Common myeloid progenitor, CD34-positive (primary cell): ENCODE data around the gene HSDL1.

Experiments used
- CTCF ChIA-PET: fragments of 350-600 bp; sonication (Branson Sonifier 250); formaldehyde crosslinking; loops from one replicate; lab custom pipeline; 2021; ENCODE audit warnings: antibody characterized with exemption; lab: Charles Lee
- POLR2A ChIA-PET: fragments of 350-600 bp; sonication (Branson Sonifier 250); formaldehyde crosslinking; loops from one replicate; lab custom pipeline; 2021; ENCODE audit warnings: antibody characterized with exemption; lab: Charles Lee
- DNase-seq, 3 donors: peaks; one replicate each; pipeline versions ENCODE4 v3.0.0 to v3.0.0-alpha.2; 2013
- H3K27ac ChIP-seq, 2 experiments: 1 replicate in 1 of 2; 2 replicates in 1 of 2; pipeline ENCODE4 v1.7.0; 2013; ENCODE audit warnings: inconsistent platforms in 2 of 2, low read length in 2 of 2, mild to moderate bottlenecking in 2 of 2, low read depth in 1 of 2, moderate library complexity in 1 of 2; ENCODE audit not compliant: severe bottlenecking in 2 of 2, insufficient read depth in 1 of 2, poor library complexity in 1 of 2
- H3K27me3 ChIP-seq, 5 experiments: replicated peaks in 2 of 5; 1 replicate in 3 of 5; 2 replicates in 2 of 5; pipeline versions ENCODE4 v1.6.1 to v1.7.0; 2013; ENCODE audit warnings: low read length in 4 of 5, mild to moderate bottlenecking in 2 of 5, moderate library complexity in 2 of 5, inconsistent platforms in 1 of 5; ENCODE audit not compliant: insufficient read depth in 5 of 5, control insufficient read depth in 4 of 5
- H3K36me3 ChIP-seq, 4 experiments: 1 replicate in 2 of 4; 2 replicates in 2 of 4; pipeline versions ENCODE4 v1.6.1 to v1.7.0; 2013; ENCODE audit warnings: low read length in 3 of 4, control low read depth in 1 of 4, mild to moderate bottlenecking in 1 of 4; ENCODE audit not compliant: control insufficient read depth in 4 of 4, insufficient read depth in 4 of 4
- H3K4me1 ChIP-seq, 4 experiments: 1 replicate in 3 of 4; 2 replicates in 1 of 4; pipeline versions ENCODE4 v1.6.1 to v1.7.1; 2013; ENCODE audit warnings: low read length in 3 of 4, mild to moderate bottlenecking in 3 of 4, control low read depth in 1 of 4, inconsistent platforms in 1 of 4, moderate library complexity in 1 of 4; ENCODE audit not compliant: control insufficient read depth in 4 of 4, insufficient read depth in 4 of 4; ENCODE audit errors: control extremely low read depth in 1 of 4
- H3K4me3 ChIP-seq, 7 experiments: 1 replicate in 4 of 7; 2 replicates in 3 of 7; pipeline versions ENCODE4 v1.5.1 to v1.7.0; 2013; ENCODE audit warnings: mild to moderate bottlenecking in 7 of 7, low read length in 6 of 7, moderate library complexity in 6 of 7, inconsistent platforms in 2 of 7, low read depth in 2 of 7, control low read depth in 1 of 7; ENCODE audit not compliant: insufficient read depth in 4 of 7, control insufficient read depth in 1 of 7; ENCODE audit errors: extremely low read depth in 1 of 7
- H3K9me3 ChIP-seq, 5 experiments: 1 replicate in 4 of 5; 2 replicates in 1 of 5; pipeline versions ENCODE4 v1.6.1 to v1.7.1; 2013; ENCODE audit warnings: low read length in 4 of 5, mild to moderate bottlenecking in 2 of 5, inconsistent platforms in 1 of 5, low read depth in 1 of 5, moderate library complexity in 1 of 5; ENCODE audit not compliant: control insufficient read depth in 4 of 5, insufficient read depth in 2 of 5; ENCODE audit errors: control extremely low read depth in 1 of 5
- WGBS: methylation state at CpG from one replicate; pipeline ENCODE4 v1.1.5; 2013; ENCODE audit not compliant: insufficient coverage; 5-methylcytosine and 5-hydroxymethylcytosine counted together

HSDL1 gene

DNA sequence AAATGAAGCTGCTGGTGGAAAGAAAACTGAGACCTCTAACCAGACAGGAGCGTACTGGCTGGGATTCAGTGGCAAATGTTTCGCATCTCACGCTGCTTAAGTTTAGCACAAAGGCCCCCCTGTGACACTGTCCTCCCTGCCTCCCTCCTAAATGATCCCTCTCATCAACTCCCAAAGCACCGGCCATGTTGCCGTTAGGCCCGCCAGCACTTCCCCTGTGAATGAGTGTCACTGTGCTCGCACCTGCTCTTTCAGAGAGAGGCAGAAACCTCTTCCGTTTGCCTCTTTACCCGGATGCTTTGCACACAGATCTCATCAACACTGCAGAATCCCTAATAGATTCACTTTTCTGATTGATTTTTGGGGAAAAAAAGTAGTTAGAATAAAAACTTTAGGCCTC is 54.8 kb downstream of the HSDL1 start:
- WGBS = 100% methylated on average over 6 of the region's 9 CpGs
- POLR2A ChIA-PET = no interaction called here
- DNase-seq = no peak
- no peak overlapping the region for H3K27ac ChIP-seq
- peaks cover 0 to 37% (median 7%) of the 10 kb centered on the region in 5 experiments for H3K27me3 ChIP-seq
- no peaks in the 10 kb centered on the region for H3K9me3 ChIP-seq
- CTCF ChIA-PET = interaction anchor here (0.9 to 2.1 kb wide), 3 partner anchors 17 to 97 kb away, joined by 3 to 8 read pairs (median 5); partner anchors contain the start of genes MBTPS1 and TAF1C
- H3K4me1 ChIP-seq = peaks cover 20 to 42% (median 35%) of the 10 kb centered on the region in 4 experiments
- no peak overlapping the region for H3K4me3 ChIP-seq
- peaks cover 19 to 78% (median 58%) of the 10 kb centered on the region in 4 experiments for H3K36me3 ChIP-seq

DNA sequence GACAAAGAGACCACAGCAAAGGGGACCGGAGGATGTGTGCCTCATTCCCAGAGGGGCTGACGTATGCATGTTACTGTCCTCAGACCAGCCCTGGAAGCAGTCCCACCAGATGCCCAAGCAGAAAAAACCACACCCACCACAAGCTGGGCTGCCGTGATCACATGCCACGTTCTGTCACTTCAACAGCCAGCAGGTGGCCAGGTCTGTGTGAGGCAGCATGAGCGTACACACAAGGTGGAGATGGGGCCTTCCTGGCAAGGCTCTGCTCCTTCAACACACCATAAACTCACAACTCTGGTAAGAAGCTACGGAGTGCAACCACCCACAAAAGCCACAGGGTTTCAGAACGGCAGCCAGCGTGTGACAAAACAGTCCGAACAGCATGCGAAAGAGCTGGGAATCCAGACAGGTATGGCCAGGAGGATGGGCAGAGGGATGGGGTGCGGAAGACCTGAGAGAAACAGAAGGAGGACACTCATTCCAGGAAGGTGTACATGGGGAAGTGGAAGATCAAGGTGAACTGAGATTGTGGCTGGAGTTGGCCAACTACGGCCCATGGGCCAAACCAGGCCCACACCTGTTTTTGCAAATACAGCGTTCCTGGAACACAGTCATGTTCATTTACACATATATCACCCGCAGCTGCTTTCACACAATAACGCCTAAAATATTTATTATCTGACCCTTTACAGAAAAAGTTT is 56.1 kb downstream of the HSDL1 start:
- H3K9me3 ChIP-seq = no peaks in the 10 kb centered on the region
- 69% methylated on average over 9 of the region's 15 CpGs for WGBS
- peaks cover 18 to 73% (median 51%) of the 10 kb centered on the region in 4 experiments for H3K36me3 ChIP-seq
- ChIA-PET CTCF (interaction anchor here (0.7 to 2.1 kb wide), 12 partner anchors 17 to 395 kb away, joined by 3 to 8 read pairs (median 4); partner anchors contain the start of genes HSBP1, MBTPS1 and TAF1C), POLR2A (interaction anchor here (0.5 kb wide), 1 partner anchor 150 kb away, joined by 3 read pairs; no protein-coding TSS in a partner anchor)
- H3K27me3 ChIP-seq = peaks cover 0 to 30% (median 7%) of the 10 kb centered on the region in 5 experiments
- peak; percentile 55 to 77 (median 72) for DNase-seq
- no peak overlapping the region for H3K27ac ChIP-seq
- H3K4me1 ChIP-seq = peaks cover 20 to 49% (median 43%) of the 10 kb centered on the region in 4 experiments
- no peak overlapping the region for H3K4me3 ChIP-seq

DNA sequence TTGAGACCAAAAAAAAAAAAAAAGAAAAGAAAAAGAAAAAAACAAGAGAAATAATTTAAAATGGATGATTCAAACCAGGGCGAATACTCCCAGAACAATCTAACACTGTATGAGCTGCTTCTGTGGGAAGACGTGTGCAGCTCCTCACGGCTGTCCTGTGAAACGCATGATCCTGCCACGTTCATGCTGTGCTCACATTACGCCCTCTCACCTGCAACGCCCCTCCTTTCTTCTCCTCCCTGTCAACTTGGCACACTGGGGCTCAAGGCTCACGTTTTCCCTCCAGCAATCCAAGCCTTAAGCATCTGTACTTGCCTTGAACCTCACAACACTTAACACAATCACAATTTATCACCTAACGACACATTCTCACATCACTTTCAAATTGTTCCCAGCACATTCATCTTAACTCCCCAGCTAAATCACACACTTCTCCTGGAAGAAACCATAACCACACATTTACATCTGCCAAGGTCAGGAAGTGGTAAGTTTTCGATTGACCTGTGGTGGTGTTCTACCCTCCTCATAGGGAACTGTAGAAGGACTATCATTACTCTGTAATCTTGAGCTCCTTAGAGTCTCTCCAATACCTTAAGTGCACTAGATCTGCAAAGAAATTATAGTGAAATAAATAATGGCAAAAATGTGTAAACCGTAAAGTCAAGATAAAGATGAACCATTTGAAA is 57.4 kb downstream of the HSDL1 start:
- 42% methylated on average over 6 of the region's 11 CpGs for WGBS
- Histone ChIP-seq H3K9me3 (no peaks in the 10 kb centered on the region), H3K27ac (no peak overlapping the region), H3K27me3 (peaks cover 0 to 25% (median 7%) of the 10 kb centered on the region in 5 experiments), H3K4me1 (peaks cover 20 to 49% (median 43%) of the 10 kb centered on the region in 4 experiments), H3K4me3 (peak overlapping the region in 3 of 7 experiments; percentile 7 to 19 (median 19)), H3K36me3 (peaks cover 16 to 71% (median 46%) of the 10 kb centered on the region in 4 experiments)
- DNase-seq = peak; percentile 37 to 45 (median 42)
- POLR2A ChIA-PET = no interaction called here
- CTCF ChIA-PET = interaction anchor here (0.7 to 3.2 kb wide), 17 partner anchors 9 to 396 kb away, joined by 3 to 9 read pairs (median 4); partner anchors contain the start of gene TAF1C

DNA sequence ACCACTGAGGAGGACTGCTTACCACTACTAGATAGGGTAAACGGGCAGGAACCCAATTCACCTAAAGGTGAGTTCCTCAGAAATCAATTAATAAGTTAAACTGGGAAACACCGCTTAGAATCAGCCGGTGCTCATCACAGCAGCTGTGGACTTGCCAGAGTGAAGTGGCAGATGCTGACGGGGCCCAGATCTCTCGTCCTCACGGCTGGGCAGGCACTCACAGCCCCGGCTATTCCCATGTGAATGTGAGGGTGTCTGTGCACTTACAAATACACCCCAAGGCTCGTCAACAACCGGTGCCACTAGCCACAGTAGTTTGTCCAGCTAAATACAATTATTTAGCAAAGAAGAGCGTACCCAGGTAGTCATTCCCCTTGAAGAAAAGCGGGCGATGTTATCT is 58.0 kb downstream of the HSDL1 start:
- no peak for DNase-seq
- Histone ChIP-seq H3K4me1 (peaks cover 20 to 49% (median 43%) of the 10 kb centered on the region in 4 experiments), H3K4me3 (peak overlapping the region in 1 of 7 experiments; percentile 1), H3K27ac (no peak overlapping the region), H3K27me3 (peaks cover 0 to 25% (median 7%) of the 10 kb centered on the region in 5 experiments), H3K9me3 (no peaks in the 10 kb centered on the region), H3K36me3 (peaks cover 14 to 71% (median 49%) of the 10 kb centered on the region in 4 experiments)
- 89% methylated on average over 6 of the region's 12 CpGs for WGBS
- CTCF ChIA-PET = interaction anchor here (0.7 to 3.2 kb wide), 11 partner anchors 10 to 133 kb away, joined by 3 to 12 read pairs (median 4); partner anchors contain the start of gene TAF1C
- POLR2A ChIA-PET = no interaction called here

DNA sequence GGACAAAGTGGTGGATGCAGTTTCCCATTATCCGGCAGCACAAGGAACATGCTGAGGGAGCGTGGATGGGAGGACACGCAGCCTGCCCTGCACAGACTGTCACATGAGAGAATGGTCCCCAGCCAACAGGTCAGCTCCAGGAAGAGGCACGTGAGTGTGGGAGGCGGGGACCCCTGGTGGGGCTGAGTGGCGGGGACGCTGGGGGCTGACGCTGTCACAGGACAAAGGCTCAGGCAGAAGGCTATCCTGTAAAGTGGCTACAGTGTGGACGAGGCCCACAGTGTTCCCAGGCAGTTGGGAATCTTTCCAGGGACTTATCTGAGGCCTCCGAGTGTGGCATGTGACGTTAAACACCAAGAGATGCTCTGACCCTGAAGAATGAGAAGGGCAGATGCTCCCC is 58.6 kb downstream of the HSDL1 start:
- POLR2A ChIA-PET = no interaction called here
- H3K4me3 ChIP-seq = peak overlapping the region in 5 of 7 experiments; percentile 16 to 65 (median 39)

DNA sequence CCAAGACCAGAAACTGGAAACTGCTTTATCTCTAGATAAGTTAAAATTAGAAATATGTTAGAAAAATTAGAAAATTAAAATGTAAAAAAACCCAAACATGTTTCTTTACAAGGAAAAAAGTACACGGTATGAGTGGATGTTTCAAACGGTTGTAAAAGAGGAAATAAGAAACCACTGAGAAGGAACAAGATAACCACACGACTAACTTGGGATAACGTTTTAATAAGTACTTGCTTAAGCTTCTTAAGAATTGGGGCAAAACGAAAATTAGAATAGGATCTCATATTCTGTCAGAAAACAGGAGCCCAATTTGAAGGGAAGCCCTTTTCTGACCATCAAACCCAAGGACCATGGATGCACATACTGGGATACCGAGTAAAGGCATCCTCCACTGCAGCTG is 59.2 kb downstream of the HSDL1 start:
- 4% methylated on average over 4 of the region's 6 CpGs for WGBS
- no peak overlapping the region for H3K27ac ChIP-seq
- CTCF ChIA-PET = interaction anchor here (1.0 to 3.2 kb wide), 9 partner anchors 8 to 132 kb away, joined by 3 to 12 read pairs (median 4); partner anchors contain the start of genes HSDL1 and OSGIN1

More for the DNA sequence above, 58.6 kb downstream of the HSDL1 start:
- CTCF ChIA-PET = interaction anchor here (0.7 to 3.2 kb wide), 9 partner anchors 8 to 132 kb away, joined by 3 to 12 read pairs (median 4); no protein-coding TSS in a partner anchor
- no peaks in the 10 kb centered on the region for H3K9me3 ChIP-seq
- peaks cover 0 to 24% (median 5%) of the 10 kb centered on the region in 5 experiments for H3K27me3 ChIP-seq
- H3K4me1 ChIP-seq = peaks cover 20 to 49% (median 43%) of the 10 kb centered on the region in 4 experiments
- no peak overlapping the region for H3K27ac ChIP-seq
- peaks cover 14 to 71% (median 52%) of the 10 kb centered on the region in 4 experiments for H3K36me3 ChIP-seq
- WGBS = 92% methylated on average over 7 of the region's 11 CpGs
- no peak for DNase-seq

More for the DNA sequence above, 59.2 kb downstream of the HSDL1 start:
- POLR2A ChIA-PET = no interaction called here
- DNase-seq = peak; percentile 52 to 82 (median 74)
- Histone ChIP-seq H3K27me3 (peaks cover 0 to 24% (median 5%) of the 10 kb centered on the region in 5 experiments), H3K4me1 (peaks cover 20 to 49% (median 43%) of the 10 kb centered on the region in 4 experiments), H3K9me3 (no peaks in the 10 kb centered on the region), H3K36me3 (peaks cover 14 to 72% (median 55%) of the 10 kb centered on the region in 4 experiments), H3K4me3 (peak overlapping the region in 6 of 7 experiments; percentile 2 to 65 (median 28))
